ENCODE results near the gene KRTAP13-4.

Gene KRTAP13-4

GRCh38 chr21:30430170-30430655 is at the start of gene KRTAP13-4:
TSS of gene KRTAP13-4 (plus strand) at chr21:30430220. CDS start at chr21:30430276, 56 bp downstream.
- DNase-seq (ENCODE audit: low spot score) = no peak

GRCh38 chr21:30382201-30382600 is 47.8 kb upstream of the KRTAP13-4 start:
- DNase-seq (ENCODE audit: low spot score) = no peak

GRCh38 chr21:30391492-30392025 is 38.5 kb upstream of the KRTAP13-4 start:
- no peak for DNase-seq (ENCODE audit: low spot score)

GRCh38 chr21:30395731-30396130 is 34.3 kb upstream of the KRTAP13-4 start, which contains the start of gene KRTAP13-1:
TSS of gene KRTAP13-1 (plus strand) at chr21:30396031. CDS start at chr21:30396087, 56 bp downstream.
- DNase-seq (ENCODE audit: low spot score) = no peak

GRCh38 chr21:30408782-30409494 is 21.1 kb upstream of the KRTAP13-4 start:
- DNase-seq (ENCODE audit: low spot score) = no peak

- DNase-seq (ENCODE audit: low spot score) = no peak
Observed at GRCh38 chr21:30415993-30416392, 14.0 kb upstream of the KRTAP13-4 start.

GRCh38 chr21:30425826-30426225 is 4.2 kb upstream of the KRTAP13-4 start, which contains the start of gene KRTAP13-3:
TSS of gene KRTAP13-3 (minus strand) at chr21:30425926. CDS start at chr21:30425912, 14 bp downstream.
- no peak for DNase-seq (ENCODE audit: low spot score)

GRCh38 chr21:30426731-30427130 is 3.3 kb upstream of the KRTAP13-4 start:
- no peak for DNase-seq (ENCODE audit: low spot score)

GRCh38 chr21:30434033-30434631 is 4.1 kb downstream of the KRTAP13-4 start:
- no peak for DNase-seq (ENCODE audit: low spot score)

- no peak for DNase-seq (ENCODE audit: low spot score)
Observed at GRCh38 chr21:30437010-30437565, 7.1 kb downstream of the KRTAP13-4 start.

- no peak for DNase-seq (ENCODE audit: low spot score)
Observed at GRCh38 chr21:30439975-30440374, 10.0 kb downstream of the KRTAP13-4 start, which contains the start of gene KRTAP15-1. TSS of gene KRTAP15-1 (plus strand) at chr21:30440275. CDS start at chr21:30440328, 53 bp downstream.

GRCh38 chr21:30443226-30443625 is 13.2 kb downstream of the KRTAP13-4 start:
- no peak for DNase-seq (ENCODE audit: low spot score)

GRCh38 chr21:30444204-30444603 is 14.2 kb downstream of the KRTAP13-4 start:
- DNase-seq (ENCODE audit: low spot score) = no peak

GRCh38 chr21:30447056-30447455 is 17.0 kb downstream of the KRTAP13-4 start:
- no peak for DNase-seq (ENCODE audit: low spot score)

- DNase-seq (ENCODE audit: low spot score) = no peak
Observed at GRCh38 chr21:30448514-30448913, 18.5 kb downstream of the KRTAP13-4 start.

- DNase-seq (ENCODE audit: low spot score) = no peak
Observed at GRCh38 chr21:30463713-30464112, 33.7 kb downstream of the KRTAP13-4 start.

GRCh38 chr21:30468900-30469714 is 39.1 kb downstream of the KRTAP13-4 start:
- DNase-seq (ENCODE audit: low spot score) = no peak

GRCh38 chr21:30478004-30478403 is 48.0 kb downstream of the KRTAP13-4 start:
- no peak for DNase-seq (ENCODE audit: low spot score)

GRCh38 chr21:30479259-30479658 is 49.2 kb downstream of the KRTAP13-4 start:
- no peak for DNase-seq (ENCODE audit: low spot score)

GRCh38 chr21:30480145-30480544 is 50.1 kb downstream of the KRTAP13-4 start, which contains the start of gene KRTAP19-1:
TSS of gene KRTAP19-1 (minus strand) at chr21:30480367. CDS start at chr21:30480317, 50 bp downstream.
- DNase-seq (ENCODE audit: low spot score) = no peak
